GM13977 (cell line): ENCODE measurements around the gene HSPA12B.

Experiments
- DNase-seq: peaks from one replicate; pipeline ENCODE4 v3.0.0; 2012; ENCODE audit warnings: low spot score
- in situ Hi-C: fragments of 300-500 bp; cut with MboI; formaldehyde crosslinking; loops from one replicate; pipeline ENCODE4 v1.12.0; 2022; ENCODE audit warnings: low sequenced_read_pairs, low pct_unique_long_range_greater_than_20kb, mixed read lengths, inconsistent platforms; ENCODE audit not compliant: unreplicated experiment
- TF ChIP-seq, protein P1 (sequence below): IDR thresholded peaks from 2 replicates; pipeline ENCODE4 v1.5.1; 2012; ENCODE audit warnings: mild to moderate bottlenecking, control low read depth; ENCODE audit not compliant: insufficient read depth; ENCODE audit errors: extremely low read depth, missing control alignments

The HSPA12B gene

GRCh38 chr20:3760655-3761348 is 28.3 kb downstream of the HSPA12B start:
- DNase-seq: no peak
- TF ChIP-seq, protein P1, sequence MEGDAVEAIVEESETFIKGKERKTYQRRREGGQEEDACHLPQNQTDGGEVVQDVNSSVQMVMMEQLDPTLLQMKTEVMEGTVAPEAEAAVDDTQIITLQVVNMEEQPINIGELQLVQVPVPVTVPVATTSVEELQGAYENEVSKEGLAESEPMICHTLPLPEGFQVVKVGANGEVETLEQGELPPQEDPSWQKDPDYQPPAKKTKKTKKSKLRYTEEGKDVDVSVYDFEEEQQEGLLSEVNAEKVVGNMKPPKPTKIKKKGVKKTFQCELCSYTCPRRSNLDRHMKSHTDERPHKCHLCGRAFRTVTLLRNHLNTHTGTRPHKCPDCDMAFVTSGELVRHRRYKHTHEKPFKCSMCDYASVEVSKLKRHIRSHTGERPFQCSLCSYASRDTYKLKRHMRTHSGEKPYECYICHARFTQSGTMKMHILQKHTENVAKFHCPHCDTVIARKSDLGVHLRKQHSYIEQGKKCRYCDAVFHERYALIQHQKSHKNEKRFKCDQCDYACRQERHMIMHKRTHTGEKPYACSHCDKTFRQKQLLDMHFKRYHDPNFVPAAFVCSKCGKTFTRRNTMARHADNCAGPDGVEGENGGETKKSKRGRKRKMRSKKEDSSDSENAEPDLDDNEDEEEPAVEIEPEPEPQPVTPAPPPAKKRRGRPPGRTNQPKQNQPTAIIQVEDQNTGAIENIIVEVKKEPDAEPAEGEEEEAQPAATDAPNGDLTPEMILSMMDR: no peak
- in situ Hi-C loops: no loop called here

- TF ChIP-seq, protein P1: no peak
- in situ Hi-C loops: no loop called here
- no peak for DNase-seq
Measured at GRCh38 chr20:3763671-3764601, 31.5 kb downstream of the HSPA12B start.

GRCh38 chr20:3764659-3765058 is 32.2 kb downstream of the HSPA12B start:
- TF ChIP-seq, protein P1: no peak
- in situ Hi-C loops: no loop called here
- no peak for DNase-seq

DNA sequence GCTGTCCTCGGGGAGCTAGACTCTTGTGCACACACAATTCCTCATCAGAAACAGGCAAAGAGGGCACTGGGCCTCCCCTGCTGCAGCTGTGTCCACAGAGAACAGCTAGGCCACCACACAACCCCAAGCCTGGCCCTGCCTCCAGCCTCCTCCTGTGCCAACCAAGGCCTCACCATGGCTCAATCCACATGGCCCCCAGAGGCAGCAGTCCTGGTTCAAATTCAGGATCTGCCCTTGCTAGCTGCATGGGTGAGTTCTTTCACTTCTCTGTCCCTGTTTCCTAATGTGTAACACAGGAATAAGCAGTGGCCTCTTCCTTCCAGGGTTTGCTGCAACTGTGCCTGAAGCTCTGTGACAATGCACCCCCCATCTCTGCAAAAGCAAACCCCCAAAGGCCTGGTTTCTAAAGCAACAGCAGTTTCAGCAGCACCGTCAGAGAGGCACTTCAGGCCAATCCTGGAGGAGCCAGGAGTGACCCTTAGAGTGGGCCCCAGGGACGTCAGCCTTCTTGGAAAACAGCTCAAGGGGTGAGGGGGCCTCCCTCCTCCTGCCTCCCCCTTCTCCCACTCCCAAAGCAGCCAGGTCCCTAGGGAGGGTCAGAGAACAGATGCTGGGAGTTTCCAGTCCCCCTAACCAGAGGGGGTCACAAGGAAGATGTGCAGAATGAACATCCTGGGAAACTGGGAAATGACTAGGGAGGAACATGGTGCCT is 32.8 kb downstream of the HSPA12B start:
- no peak for DNase-seq
- in situ Hi-C loops: no loop called here
- TF ChIP-seq, protein P1: no peak

DNA sequence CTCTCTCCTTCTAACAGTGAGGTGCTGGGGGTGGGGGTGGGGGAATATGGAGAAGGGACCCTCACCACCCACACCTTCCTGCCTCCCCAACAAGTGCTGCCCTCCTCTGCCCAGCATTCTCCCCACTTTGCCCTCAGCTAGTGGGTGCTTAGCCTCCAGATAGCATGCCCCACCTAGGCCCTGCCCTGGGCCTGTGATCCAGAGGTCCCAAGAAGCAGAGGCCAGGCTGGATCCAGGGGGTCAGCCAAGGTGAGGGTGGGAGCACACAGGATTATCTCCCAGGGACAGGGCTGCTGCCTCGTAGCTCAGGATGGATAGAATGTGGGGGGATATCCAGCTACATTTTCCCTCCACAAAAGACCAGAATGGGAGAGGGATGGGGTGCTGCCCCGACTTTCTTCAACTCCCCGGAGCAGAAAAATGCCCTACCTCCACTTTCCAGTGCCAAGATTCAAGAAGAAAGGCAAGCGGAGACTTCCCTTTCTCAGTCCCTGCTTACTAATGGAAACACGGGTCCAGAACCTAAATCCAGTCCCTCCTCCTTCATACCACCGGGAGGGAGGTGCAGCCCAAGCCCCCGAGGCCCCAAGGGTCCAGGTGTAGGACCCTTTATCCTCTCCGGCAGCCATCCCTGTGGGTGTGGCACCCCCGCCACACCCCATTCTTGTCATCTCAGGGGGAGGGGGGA is 34.1 kb downstream of the HSPA12B start:
- no peak for DNase-seq
- TF ChIP-seq, protein P1: no peak
- in situ Hi-C loops: no loop called here

GRCh38 chr20:3767110-3767426 is 34.6 kb downstream of the HSPA12B start:
- in situ Hi-C loops: no loop called here
- DNase-seq: no peak
- TF ChIP-seq, protein P1: no peak
